ENCODE data around the gene KRT75.
"Not testable (repeated sequence)": the region's sequence is repeated elsewhere in the genome, so short reads cannot be mapped to it uniquely, and the experiment has no call there.

The KRT75 gene

DNA sequence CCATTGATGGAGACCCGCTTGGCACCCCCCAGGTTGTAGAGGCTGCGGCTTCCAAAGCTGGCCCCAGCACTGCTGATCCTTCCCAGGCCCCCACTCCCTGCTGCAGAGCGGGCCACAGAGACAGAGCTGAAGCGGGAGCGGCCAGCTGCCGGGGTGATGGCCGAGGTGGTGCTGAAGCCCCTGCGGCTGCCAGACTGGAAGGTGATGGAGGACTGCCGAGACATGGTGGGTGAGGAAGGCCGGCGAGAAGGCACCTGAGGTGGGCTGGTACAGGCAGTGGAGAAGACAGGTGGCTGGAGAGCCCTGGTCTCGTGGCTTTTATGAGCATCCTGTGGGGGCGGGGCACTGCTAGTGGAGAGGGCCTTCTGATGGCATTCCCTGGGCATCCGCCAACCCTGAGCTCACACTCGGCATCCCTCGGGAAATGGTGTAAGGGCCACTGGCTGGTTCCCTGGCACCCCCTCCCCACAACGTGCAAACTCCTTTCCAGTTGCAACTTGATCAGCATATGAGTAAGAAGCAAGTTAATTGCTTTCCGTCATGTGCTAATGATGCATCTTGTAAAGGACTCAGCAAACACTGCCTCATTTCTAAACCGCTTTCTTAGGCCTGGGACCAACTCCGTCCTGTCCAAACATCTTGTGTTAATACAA is at the start of gene KRT75:
Gene KRT75, minus strand, starts transcription at position 291 of the 653 bp plus-strand sequence. Its CDS starts 67 bp downstream, at position 224.
- DNase-seq (ENCODE audit: low read depth), result no peak

DNA sequence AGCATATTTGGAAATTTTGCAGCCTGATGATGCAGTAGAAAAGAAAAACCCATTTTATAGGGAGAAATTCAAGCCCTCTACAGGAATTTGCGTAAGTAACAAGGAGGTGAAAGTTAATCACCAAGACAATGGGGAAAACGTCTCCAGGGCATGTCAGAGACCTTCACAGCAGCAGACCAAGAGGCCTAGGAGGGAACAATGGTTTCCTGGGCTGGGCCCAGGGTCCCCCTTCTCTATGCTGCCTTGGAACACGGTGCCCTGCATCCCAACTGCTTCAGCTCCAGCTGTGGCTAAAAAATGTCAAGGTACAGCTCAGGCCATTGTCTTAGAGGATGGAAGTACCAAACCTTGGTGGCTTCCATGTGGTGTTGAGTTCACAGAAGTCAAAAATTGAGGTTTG is 45.9 kb upstream of the KRT75 start:
- DNase-seq (ENCODE audit: low read depth), result no peak

DNA sequence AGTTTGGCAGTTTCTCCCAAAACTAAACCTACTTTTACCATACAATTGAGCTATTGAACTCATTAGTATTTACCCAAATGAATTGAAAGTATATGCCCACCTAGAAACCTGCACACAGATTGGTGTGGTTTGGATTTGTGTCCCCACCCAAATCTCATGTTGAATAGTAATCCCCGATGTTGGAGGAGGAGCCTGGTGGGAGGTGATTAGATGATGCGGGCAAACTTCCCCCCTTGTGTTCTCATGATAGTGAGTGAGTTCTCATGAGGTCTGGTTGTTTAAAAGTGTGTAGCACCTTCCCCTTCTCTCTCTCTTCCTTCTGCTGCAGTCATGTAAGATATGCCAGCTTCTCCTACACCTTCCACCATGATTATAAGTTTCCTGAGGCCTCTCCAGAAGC is 43.5 kb upstream of the KRT75 start:
- DNase-seq (ENCODE audit: low read depth), result no peak

DNA sequence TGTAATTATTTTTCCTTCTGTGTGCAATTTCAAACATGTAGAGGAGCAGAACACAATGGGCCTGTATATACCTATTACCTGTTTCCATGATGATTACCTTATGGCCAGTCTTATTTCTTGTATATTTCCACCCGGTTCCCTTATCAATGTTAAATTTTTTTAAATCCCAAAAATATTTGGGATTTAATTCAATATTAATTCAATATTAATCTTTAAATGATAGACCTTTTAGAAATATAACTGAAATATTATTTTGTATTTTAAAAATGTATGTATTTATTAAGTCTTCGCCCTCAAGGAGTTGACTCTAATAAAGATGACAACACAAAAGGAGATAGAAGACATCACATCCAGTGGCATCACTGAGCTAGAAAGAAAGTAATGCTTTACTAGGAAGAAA is 40.0 kb upstream of the KRT75 start:
- no peak for DNase-seq (ENCODE audit: low read depth)

DNA sequence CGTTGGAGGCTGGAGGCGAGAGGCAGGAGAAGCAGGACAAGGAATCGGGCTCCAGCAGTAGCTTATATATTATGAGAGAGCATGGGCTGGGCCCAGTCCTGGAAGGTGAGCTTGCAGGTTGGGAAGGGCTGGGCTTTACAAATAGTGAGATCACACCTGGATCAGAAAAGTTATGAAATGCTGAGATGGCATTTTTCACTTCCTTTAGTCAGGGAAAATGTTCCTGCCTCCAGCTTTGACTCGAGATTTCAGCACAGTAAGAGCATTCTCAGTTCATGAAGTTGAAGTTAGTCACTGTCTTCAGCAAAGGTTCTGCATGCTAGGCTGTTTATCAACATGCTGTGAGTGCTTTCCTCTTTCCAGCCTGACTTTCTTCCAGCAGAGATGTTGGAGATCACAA is 39.6 kb upstream of the KRT75 start, which contains the start of gene KRT6C:
Gene KRT6C, minus strand, starts transcription at position 38 of the 400 bp plus-strand sequence. CDS start 68 bp downstream, outside the sequence.
- DNase-seq (ENCODE audit: low read depth), result no peak

DNA sequence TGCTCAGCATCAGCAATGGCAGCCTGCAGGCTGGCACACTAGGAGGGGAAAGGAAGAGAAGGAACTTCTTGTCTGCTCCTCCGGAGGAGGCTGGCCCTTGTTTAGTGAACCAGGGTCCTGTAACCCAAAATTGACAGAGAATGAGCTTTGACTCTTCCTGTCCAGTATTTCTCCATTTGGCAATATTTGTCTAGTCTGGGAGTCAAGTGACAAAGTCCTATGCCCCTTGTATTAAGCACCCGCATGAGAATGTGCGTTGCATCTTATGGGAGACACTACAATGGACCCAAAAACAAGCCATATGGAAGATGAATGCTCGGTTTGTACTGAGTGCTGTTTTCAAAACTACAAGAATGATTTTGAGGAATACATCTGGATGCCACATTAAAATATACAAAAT is 35.7 kb upstream of the KRT75 start:
- no peak for DNase-seq (ENCODE audit: low read depth)

DNA sequence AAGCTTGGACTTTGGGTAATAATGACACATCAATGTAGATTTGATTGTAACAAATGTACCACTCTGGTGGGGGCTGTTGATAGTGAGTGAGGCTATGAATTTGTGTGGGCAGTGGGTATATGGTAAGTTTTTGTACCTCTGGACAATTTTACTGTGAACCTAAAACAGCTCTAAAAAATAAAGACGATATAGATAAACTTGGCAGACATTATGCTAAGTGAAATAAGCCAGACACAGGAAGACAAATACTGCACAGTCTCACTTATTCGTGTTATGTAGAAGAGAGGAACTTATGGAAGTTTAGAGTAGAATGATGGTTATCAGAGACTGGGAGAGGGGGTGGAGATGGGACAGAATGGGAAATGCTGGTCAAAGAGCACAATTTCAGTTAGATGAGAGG is 30.7 kb upstream of the KRT75 start:
- DNase-seq (ENCODE audit: low read depth), result no peak

DNA sequence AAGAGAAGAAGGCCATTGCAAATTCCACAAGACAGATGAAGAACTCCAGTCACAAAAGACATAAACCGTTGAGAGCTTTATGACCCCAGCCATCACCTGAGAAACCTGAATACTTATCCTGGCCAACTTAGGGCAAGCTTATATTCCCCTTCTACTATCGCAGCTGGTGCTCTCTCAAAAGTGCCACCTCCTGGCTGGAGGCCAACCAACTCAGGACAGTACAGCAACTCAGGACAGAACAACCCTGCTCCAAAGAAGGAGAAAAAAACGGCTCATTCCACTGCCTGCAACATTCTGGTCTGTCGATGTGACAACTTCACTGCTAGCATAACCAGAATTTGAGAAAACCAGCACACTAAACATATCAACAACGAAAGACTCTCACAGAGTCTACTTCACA is 27.5 kb upstream of the KRT75 start:
- DNase-seq (ENCODE audit: low read depth), result no peak

DNA sequence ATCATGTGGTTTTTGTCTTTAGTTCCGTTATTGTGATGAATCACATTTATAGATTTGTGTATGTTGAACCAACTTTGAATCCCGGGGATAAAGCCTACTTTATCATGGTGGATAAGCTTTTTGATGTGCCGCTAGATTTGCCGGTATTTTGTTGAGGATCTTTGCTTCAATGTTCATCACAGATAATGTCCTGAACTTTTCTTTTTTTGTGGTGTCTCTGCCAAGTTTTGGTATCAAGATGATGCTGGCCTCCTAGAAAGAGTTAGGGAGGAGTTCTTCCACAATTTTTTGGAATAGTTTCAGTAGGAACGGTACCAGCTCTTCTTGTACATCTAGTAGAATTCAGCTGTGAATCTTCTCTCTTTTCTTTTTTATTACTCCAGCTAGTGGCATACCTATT is 24.7 kb upstream of the KRT75 start:
- DNase-seq (ENCODE audit: low read depth), result no peak

DNA sequence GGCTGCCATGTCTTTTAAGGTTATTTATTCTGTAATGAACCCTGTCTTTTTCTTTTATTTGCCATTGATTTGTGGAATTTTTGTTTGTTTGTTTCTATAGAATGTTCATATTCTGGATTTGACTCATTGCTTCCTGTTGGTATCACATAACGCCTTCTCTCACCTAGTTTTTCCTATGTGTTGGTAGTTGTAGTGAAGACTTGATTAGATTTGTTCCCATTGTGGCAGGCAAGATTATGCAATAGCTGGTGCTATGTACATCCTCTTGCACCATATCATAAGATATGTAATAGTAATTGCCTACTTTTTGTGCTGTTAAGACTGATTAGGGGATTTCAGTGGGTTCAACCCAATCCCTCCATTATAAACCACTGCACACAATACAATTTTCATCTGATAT is 21.6 kb upstream of the KRT75 start:
- no peak for DNase-seq (ENCODE audit: low read depth)

DNA sequence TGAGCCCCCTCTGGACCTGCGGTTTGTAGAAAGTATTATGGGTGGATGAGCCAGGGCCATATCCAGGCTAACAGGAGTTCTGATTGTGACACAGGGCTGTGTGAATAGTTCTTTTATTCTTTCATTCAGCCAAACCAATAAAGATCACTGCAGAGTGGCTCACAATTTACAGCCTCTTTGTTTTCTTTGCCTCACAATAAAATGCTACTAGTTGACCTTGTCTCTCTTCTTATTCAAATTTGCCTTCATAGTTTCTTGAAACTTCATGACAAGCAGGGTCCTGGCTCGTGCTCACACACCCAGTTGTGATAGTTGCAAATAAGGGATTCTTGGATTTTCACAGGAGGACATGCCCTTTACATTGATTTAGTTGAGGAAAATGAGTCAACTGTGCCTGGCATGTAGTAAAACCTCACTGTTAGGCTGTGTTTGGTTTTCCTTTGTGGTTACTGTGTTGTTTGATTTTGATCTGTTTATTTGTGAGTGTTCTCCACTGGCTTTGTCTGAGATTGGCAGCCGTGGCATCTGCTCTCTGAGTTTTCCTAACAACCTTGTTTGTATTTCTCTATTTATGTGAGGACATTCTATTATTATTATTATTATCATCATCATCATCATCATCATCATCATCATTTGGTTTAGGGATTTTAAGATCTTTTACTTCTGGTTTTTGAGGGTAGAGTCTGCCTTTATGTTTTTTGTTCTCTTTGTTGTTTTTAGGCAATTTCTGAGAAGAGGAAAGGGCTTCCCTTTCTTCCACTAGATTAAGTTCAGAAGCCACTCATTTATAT is 20.4 kb upstream of the KRT75 start:
- DNase-seq (ENCODE audit: low read depth), result no peak

DNA sequence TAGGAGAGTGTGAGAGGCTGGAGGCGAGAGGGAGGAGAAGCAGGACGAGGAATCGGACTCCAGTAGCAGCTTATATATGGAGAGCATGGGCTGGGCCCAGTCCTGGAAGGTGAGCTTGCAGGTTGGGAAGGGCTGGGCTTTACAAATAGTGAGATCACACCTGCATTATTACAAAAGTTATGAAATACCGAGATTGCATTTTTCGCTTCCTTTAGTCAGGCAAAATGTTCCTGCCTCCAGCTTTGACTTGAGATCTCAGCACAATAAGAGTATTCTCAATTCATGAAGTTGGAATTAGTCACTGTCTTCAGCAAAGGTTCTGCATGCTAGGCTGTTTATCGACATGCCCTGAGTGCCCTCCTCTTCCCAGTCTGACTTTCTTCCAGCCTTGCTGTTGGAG is 17.9 kb upstream of the KRT75 start, which contains the start of gene KRT6B:
Gene KRT6B, minus strand, starts transcription at position 46 of the 400 bp plus-strand sequence. CDS start 68 bp downstream, outside the sequence.
- DNase-seq (ENCODE audit: low read depth), result no peak

DNA sequence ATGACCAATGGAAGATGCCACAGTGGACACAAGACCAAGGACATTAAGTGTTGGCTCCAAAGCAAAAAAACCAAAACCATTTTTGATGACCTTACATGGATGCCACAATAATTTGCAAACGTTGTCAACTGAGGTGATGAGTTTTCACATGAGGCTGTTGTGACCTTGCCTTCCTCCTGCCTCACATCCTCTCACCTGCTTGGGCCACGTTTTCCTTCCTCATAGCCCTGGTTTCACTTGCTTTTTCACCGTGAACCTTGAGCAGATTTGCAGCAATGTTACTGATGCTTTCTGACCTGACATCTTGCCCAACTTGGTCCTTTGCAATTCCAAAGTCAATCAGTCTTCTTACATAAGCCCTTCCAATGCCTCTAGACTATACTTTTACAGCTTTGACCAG is 14.1 kb upstream of the KRT75 start:
- DNase-seq (ENCODE audit: low read depth), result no peak

DNA sequence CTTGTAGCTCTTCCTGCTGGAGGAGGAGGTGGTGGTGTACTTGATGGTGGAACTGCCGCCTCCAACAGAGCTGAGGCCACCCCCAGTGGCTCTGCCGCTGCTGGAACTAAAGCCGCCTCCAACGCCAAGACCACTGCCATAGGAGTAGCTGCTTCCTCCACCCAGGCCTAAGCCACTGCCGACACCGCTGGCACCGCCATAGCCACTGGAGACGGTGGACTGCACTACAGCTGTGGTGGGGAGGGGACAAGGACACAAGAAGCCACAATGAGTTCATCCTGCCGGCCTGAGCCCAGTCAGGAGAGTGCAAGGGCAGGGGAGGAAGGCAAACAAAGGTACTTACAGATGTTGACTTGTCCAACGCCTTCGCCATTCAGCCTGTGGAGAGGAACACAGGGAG is 13.0 kb upstream of the KRT75 start:
- not testable (repeated sequence) for DNase-seq (ENCODE audit: low read depth)

DNA sequence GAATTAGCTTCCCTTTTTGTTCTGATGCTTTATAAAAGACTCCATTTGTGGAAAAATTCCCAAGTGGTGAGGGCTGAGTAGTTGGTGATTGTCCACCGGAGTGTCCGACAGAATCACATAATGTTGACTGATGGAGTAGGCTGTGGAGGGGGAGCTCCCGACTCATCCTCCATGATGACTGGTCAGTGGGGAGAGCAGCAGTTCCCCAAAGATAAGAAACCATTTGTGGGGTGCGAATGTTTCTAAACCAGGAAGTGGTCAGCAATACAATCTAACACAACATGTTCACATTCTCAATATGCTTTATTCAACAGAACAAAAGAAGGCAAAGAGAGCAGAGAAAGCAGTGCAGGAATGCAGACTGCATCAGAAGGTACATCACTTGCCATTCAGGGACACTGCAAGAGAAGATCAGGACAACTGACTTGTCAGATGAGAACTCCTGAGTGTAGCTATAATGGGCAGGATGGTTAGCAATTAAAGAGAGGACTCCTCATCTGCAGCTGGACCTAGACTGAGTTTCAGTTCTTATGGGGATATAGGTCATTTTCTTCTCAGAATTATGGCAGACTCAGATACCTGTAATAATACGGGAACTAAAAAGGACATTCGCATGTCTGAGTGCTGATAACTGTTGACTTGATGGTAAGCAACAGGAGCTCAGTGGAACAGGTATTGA is 12.3 kb upstream of the KRT75 start:
- DNase-seq (ENCODE audit: low read depth), result peak; percentile 15

DNA sequence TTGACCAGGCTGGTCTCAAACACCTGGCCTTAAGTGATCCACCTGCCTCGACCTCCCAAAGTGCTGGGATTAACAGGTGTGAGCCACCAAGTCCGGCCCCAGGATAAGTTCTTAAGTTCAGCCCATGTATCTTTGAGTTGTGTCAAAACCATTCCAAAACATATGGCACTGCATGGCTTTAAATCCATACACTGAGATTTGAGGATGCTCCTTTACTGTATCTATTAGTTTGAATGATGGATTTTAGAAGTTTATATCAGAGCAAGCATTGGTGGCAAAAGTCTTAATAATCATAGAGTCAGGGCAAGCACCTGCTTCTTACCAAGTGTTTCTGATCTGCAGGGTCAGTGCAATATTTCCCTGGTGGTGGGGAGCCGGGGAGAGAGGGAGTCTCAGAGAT is 11.7 kb upstream of the KRT75 start:
- DNase-seq (ENCODE audit: low read depth), result no peak

DNA sequence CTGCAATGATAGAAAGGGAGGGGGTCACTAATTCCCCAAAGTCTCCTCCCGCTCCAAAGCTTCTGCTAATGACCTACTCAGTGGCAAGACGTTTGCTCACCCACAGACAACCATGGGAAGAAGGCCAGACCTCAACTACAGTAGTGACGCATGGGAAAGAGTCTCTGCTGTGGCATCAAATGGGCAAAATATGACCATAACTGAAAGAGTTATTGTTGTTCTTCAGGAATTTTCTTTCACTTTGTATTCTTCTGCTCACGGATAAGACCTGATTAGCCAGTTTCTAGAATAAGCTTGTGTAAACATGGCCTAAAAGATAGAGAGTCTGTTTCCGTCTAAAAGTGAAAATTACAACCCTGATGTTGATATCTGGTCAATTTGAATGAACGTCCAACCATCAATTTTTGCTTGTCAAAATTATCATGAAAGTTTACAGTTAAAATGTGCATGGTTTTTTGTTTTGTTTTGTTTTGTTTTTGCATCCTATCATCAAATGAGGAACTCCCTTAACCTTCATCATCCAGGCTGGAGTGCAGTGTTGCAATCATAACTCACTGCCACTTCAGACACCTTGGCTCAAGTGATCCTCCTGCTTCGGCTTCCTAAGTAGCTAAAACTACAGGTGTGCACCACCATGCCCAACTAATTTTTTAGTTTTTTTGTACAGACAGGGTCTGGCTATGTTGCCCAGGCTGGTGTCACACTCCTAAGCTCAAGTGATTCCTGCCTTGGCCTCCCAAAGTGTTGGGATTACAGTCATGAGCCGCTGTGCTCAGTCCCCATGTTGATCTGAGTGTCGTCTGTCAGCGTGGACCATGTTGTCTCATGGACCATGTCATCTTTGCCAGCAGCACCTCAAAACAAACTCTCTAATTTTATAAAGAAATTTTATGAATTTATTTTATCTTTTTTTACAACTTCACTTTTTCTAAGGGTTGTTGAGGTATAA is 10.8 kb upstream of the KRT75 start:
- DNase-seq (ENCODE audit: low read depth), result no peak

DNA sequence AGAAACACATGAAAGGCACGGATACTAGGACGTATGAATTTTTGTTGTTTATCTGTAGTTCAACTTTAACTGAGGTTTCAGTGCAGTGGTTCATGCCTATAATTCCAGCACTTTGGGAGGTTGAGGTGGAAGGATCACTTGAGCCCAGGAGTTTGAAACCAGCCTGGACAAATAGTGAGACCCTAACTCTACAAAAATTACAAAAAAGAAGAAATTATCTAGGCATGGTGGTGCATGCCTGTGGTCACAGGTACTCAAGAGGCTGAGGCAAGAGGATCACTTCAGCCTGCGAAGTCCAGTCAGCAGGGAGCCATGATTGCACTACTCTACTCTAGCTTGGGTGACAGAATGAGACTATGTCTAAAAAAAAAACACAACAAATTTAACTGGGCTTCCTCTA is 9.8 kb upstream of the KRT75 start:
- no peak for DNase-seq (ENCODE audit: low read depth)

DNA sequence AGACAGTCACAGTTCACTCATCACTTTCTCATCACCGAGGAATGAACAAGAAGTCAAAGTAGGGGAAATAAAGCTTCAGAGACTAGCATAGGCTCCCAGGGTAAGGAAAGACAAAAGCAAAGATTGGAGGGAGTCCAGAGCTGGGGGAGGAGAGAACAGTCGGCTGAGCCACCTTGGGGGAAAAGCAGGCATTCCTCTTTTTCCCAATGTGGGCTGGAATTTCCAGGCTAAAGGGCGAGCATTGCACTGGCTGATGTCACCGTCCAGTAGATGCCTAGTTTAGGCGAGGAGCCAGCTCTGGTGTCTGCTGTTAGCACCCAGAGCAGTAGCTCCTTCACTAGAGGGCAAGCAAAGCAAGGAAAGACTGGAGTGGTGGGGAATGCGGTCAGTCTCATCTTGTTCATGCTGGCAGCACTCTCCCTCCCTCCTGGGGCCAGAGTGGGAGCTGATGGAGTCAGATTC is 8.5 kb upstream of the KRT75 start:
- no peak for DNase-seq (ENCODE audit: low read depth)

DNA sequence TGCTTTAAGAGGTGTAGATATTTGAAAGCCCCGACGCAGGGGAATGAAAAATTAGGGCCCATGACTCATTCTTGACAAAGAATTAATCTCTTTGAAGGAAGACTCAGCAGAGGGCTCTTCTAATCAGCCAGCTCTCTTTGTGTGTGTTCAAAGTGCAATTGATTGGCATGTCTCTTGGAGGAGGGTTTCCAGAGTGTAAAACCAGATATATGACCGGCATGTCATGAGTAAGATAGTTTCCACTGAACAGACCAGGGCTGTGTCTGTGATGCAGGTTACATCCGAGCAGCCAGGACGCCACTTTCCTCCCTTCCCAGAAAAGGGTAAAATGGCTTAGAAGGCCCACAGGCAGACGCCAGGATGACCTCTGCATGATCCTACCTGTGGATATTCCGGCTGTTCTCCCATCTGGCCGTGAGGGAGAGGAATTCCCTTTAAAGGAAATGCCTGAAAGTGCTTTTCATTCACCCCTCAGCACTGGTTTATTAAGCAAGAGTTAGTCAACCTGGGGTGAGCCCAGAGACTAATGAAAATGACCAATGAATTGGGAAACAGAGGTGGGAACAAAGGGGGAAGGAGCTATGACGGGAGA is 7.2 kb upstream of the KRT75 start:
- no peak for DNase-seq (ENCODE audit: low read depth)

DNA sequence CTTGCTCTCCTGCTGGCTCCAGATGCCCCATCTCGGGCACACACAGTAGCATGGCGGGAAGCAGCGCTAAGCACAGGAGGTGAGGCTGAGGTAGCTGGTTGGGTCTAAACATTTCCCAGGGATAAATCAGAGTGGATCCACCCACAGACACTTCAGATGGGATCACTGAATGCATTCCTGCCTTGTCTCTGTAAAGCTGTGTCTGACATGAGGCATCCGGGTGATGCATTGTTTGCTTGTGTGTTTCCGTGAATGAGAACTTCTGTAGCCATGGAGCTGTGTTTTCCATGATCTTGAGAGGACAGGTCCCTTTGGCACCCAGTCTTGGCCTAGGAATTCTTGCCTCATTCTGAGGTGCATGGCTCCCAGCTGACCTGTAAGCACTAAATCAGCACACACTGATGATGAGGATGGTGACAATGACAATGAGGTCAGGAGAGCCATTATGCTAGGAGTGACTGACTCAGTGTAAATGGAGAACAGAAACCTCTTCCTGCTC is 6.7 kb upstream of the KRT75 start:
- no peak for DNase-seq (ENCODE audit: low read depth)
